ENCODE measurements around the gene CASZ1.

GRCh38 chr1:10816233-10816632 lies 19.8 kb upstream of the CASZ1 start:
- TF ChIP-seq GATA2 (IDR thresholded peaks at IDR 0.05; ENCODE audit: low read depth, low read length), result no peak
- TF ChIP-seq GATA3 (IDR thresholded peaks at IDR 0.05; ENCODE audit: low read depth, low read length), result no peak

All from SH-SY5Y (cell line).